ENCODE results near the gene PTPRM. TPM values are rescaled to one million over a fixed set of nuclear protein-coding genes. Genes with fewer than 3 reads are reported as not detected.
A peak's percentile ranks its signal among the peaks of the same experiment; 100 is the strongest.

The PTPRM gene
- polyA plus RNA-seq, 3 donors, result 0.04 to 2.1 (median 0.66) TPM

- Histone ChIP-seq H3K36me3 (replicated peaks in 1 of 2; ENCODE audit: control insufficient read depth in 1 of 2, insufficient read depth in 2 of 2, low read length in 2 of 2) (no peaks in the 10 kb centered on the region), H3K4me1 (ENCODE audit: control insufficient read depth in 1 of 2, insufficient read depth in 2 of 2, low read length in 2 of 2) (no peaks in the 10 kb centered on the region), H4K20me1 (ENCODE audit: insufficient read depth, low read length) (no peaks in the 10 kb centered on the region), H3K4me2 (replicated peaks; ENCODE audit: extremely low read depth, low read length, poor library complexity, severe bottlenecking) (no peak overlapping the region), H3K9ac (ENCODE audit: insufficient read depth, low read length, poor library complexity, severe bottlenecking) (no peak overlapping the region), H3K9me3 (replicated peaks in 1 of 2; ENCODE audit: control insufficient read depth in 1 of 2, insufficient read depth in 1 of 2, low read length in 2 of 2) (no peaks in the 10 kb centered on the region), H3K27ac (ENCODE audit: low read depth in 1 of 2, low read length in 2 of 2) (no peak overlapping the region), H3K27me3 (ENCODE audit: control insufficient read depth in 2 of 2, insufficient read depth in 2 of 2, low read length in 2 of 2) (no peaks in the 10 kb centered on the region), H3K79me2 (ENCODE audit: insufficient read depth, low read length) (no peaks in the 10 kb centered on the region), H3K4me3 (replicated peaks in 1 of 3; ENCODE audit: low read depth in 2 of 3, low read length in 3 of 3) (no peak overlapping the region), H2AFZ (ENCODE audit: insufficient read depth, low read depth, low read length, poor library complexity, severe bottlenecking) (no peak overlapping the region)
- 95% methylated on average over 2 of the region's 3 CpGs for WGBS (ENCODE audit: insufficient coverage)
- Mint-ChIP-seq H3K27ac (peak overlapping the region in 1 of 7 donors; percentile 10), H3K4me1 (no peaks in the 10 kb centered on the region), H3K36me3 (no peaks in the 10 kb centered on the region), H3K27me3 (ENCODE audit: low read depth in 3 of 3) (peaks cover 0 to 1% (median 0%) of the 10 kb centered on the region in 3 donors), H3K4me3 (no peak overlapping the region), H3K9me3 (peaks cover 0 to 4% (median 3%) of the 10 kb centered on the region in 7 donors)
- TF ChIP-seq, protein P1, sequence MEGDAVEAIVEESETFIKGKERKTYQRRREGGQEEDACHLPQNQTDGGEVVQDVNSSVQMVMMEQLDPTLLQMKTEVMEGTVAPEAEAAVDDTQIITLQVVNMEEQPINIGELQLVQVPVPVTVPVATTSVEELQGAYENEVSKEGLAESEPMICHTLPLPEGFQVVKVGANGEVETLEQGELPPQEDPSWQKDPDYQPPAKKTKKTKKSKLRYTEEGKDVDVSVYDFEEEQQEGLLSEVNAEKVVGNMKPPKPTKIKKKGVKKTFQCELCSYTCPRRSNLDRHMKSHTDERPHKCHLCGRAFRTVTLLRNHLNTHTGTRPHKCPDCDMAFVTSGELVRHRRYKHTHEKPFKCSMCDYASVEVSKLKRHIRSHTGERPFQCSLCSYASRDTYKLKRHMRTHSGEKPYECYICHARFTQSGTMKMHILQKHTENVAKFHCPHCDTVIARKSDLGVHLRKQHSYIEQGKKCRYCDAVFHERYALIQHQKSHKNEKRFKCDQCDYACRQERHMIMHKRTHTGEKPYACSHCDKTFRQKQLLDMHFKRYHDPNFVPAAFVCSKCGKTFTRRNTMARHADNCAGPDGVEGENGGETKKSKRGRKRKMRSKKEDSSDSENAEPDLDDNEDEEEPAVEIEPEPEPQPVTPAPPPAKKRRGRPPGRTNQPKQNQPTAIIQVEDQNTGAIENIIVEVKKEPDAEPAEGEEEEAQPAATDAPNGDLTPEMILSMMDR (IDR thresholded peaks at IDR 0.05), result no peak
- no peak for DNase-seq
- intact Hi-C loops (cut with micrococcal nuclease), result no loop called here
These were observed 413.0 kb downstream of the PTPRM start for GRCh38 chr18:7980136-7980535.

GRCh38 chr18:7980656-7981055 is 413.5 kb downstream of the PTPRM start:
- H3K4me3 ChIP-seq (replicated peaks in 1 of 3; ENCODE audit: low read depth in 2 of 3, low read length in 3 of 3), result no peak overlapping the region
- H3K27ac Mint-ChIP-seq, result no peak overlapping the region
- TF ChIP-seq, protein P1 (IDR thresholded peaks at IDR 0.05), result no peak
- no peaks in the 10 kb centered on the region for H4K20me1 ChIP-seq (ENCODE audit: insufficient read depth, low read length)
- no peak overlapping the region for H3K9ac ChIP-seq (ENCODE audit: insufficient read depth, low read length, poor library complexity, severe bottlenecking)
- H3K4me3 Mint-ChIP-seq, result no peak overlapping the region
- peaks cover 0 to 1% (median 0%) of the 10 kb centered on the region in 3 donors for H3K27me3 Mint-ChIP-seq (ENCODE audit: low read depth in 3 of 3)
- H3K27ac ChIP-seq (ENCODE audit: low read depth in 1 of 2, low read length in 2 of 2), result no peak overlapping the region
- DNase-seq, result no peak
- H3K4me1 Mint-ChIP-seq, result no peaks in the 10 kb centered on the region
- H3K4me2 ChIP-seq (replicated peaks; ENCODE audit: extremely low read depth, low read length, poor library complexity, severe bottlenecking), result no peak overlapping the region
- no peaks in the 10 kb centered on the region for H3K27me3 ChIP-seq (ENCODE audit: control insufficient read depth in 2 of 2, insufficient read depth in 2 of 2, low read length in 2 of 2)
- no peaks in the 10 kb centered on the region for H3K9me3 ChIP-seq (replicated peaks in 1 of 2; ENCODE audit: control insufficient read depth in 1 of 2, insufficient read depth in 1 of 2, low read length in 2 of 2)
- no peak overlapping the region for H2AFZ ChIP-seq (ENCODE audit: insufficient read depth, low read depth, low read length, poor library complexity, severe bottlenecking)
- 95% methylated on average over 4 of the region's 4 CpGs for WGBS (ENCODE audit: insufficient coverage)
- H3K36me3 ChIP-seq (replicated peaks in 1 of 2; ENCODE audit: control insufficient read depth in 1 of 2, insufficient read depth in 2 of 2, low read length in 2 of 2), result no peaks in the 10 kb centered on the region
- no peaks in the 10 kb centered on the region for H3K4me1 ChIP-seq (ENCODE audit: control insufficient read depth in 1 of 2, insufficient read depth in 2 of 2, low read length in 2 of 2)
- intact Hi-C loops (cut with micrococcal nuclease), result no loop called here
- H3K79me2 ChIP-seq (ENCODE audit: insufficient read depth, low read length), result no peaks in the 10 kb centered on the region
- H3K36me3 Mint-ChIP-seq, result no peaks in the 10 kb centered on the region
- H3K9me3 Mint-ChIP-seq, result peaks cover 0 to 4% (median 3%) of the 10 kb centered on the region in 7 donors
